Fibroblast of mammary gland (primary cell): ENCODE measurements around the gene OSBPL9.
A peak's percentile ranks its signal among the peaks of the same experiment; 100 is the strongest.

Source experiments
- DNase-seq: peaks from one replicate; pipeline ENCODE4 v3.0.0-alpha.2; 2010; ENCODE audit warnings: low read depth
- H3K4me3 ChIP-seq: 2 replicates; pipeline ENCODE4 v1.5.1; 2011; ENCODE audit warnings: low read depth, mild to moderate bottlenecking, low read length, moderate library complexity; ENCODE audit not compliant: control insufficient read depth
- CTCF ChIP-seq: conservative IDR thresholded peaks from 2 replicates; pipeline ENCODE4 v1.5.1; 2011; ENCODE audit warnings: low read depth, low read length, inconsistent platforms; ENCODE audit not compliant: control insufficient read depth, insufficient read depth

OSBPL9 gene

GRCh38 chr1:51819810-51820209 is 202.9 kb downstream of the OSBPL9 start:
- no peak for TF ChIP-seq CTCF
- no peak overlapping the region for H3K4me3 ChIP-seq

GRCh38 chr1:51829058-51829457 is 212.2 kb downstream of the OSBPL9 start:
- DNase-seq = no peak
- no peak overlapping the region for H3K4me3 ChIP-seq
- no peak for TF ChIP-seq CTCF

More at GRCh38 chr1:51819810-51820209, 202.9 kb downstream of the OSBPL9 start:
- DNase-seq = no peak

GRCh38 chr1:51833700-51834099 is 216.8 kb downstream of the OSBPL9 start:
- peak; percentile 38 for DNase-seq
- TF ChIP-seq CTCF = no peak
- no peak overlapping the region for H3K4me3 ChIP-seq

DNA sequence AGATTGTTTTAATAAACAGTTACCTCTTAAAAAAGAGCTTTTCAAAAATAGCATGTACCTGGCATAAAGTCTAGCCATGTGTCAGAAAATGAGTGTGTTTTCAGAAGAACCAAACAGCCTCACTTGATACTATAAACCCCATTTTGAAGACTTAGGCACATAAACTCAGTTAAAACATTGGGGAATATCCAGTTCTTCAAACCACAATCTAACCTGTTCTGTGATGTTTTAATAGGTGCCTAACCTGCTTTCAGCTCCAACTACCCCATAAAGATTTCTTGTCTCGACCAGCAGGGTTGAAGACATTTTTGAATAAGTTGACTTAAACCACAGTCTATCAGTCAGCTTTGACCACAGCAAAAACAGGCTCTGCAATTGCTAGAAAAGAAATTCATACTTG is 220.4 kb downstream of the OSBPL9 start:
- DNase-seq = no peak
- TF ChIP-seq CTCF = no peak
- H3K4me3 ChIP-seq = no peak overlapping the region
